SW480 (cell line): ENCODE data around the gene NPIPB5.
"Not testable (repeated sequence)": the region's sequence is repeated elsewhere in the genome, so short reads cannot be mapped to it uniquely, and the experiment has no call there.

Source experiments
- DNase-seq: peaks from one replicate; pipeline ENCODE4 v3.0.0-alpha.2; 2016; ENCODE audit warnings: low spot score

NPIPB5 gene

GRCh38 chr16:22510591-22510990 lies at the start of gene NPIPB5:
Gene NPIPB5 (plus strand): TSS chr16:22510891. CDS start chr16:22513802, 2,911 bp downstream.
- not testable (repeated sequence) for DNase-seq

DNA sequence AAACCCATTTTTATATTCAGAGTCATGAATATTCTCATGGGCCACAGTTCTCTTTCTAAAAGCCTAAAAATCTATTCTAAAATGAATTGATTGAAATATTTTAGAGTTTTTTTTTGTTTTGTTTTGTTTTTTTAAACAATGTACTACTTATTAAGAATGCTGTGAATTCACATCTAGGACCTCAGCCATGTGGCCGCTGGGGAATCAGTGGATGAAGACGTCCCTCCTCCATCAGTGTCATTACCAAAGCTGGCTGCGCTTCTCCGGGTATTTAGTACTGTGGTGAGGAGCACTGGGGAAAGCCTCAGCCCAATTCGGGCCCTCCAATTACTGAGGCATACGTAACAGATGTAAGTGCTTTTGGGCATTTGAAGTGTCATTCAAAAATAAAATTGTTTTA lies 41.8 kb upstream of the NPIPB5 start:
- not testable (repeated sequence) for DNase-seq

DNA sequence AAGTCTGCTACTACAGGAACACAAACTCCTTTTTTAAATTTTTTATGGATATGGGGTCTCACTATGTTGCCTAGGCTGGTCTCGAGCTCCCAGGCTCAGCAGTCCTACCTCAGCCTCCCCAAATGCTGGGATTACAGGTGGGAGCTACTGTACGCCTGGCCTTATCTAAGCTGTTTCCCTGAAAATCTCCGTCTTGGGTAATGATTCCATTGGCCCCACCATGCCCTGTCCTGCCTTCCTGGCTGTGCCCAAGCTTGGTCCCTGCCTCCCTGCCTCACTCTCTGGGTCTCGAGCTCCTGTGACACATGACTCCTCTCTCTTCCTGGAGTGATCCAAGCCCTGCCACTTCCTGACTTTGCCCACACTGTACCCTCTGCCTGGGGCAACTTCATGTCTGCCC lies 27.3 kb downstream of the NPIPB5 start:
- DNase-seq: not testable (repeated sequence)

DNA sequence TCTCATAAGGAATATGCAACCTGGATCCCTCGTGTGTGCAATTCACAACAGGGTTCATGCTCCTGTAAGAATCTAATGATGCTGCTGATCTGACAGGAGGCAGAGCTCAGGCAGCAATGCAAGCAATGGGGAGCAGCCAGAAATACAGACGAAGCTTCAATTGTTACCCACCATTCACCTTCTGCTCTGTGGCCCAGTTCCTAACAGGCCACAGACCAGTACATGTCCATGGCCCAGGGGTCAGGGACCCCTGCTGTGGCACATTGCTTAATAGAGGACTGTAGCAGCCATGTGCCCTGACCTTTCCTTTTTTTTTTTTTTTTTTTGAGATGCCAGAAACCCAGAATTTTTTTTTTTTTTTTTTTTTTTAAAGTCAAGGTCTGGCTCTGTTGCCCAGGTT lies 34.1 kb downstream of the NPIPB5 start:
- DNase-seq: not testable (repeated sequence)

DNA sequence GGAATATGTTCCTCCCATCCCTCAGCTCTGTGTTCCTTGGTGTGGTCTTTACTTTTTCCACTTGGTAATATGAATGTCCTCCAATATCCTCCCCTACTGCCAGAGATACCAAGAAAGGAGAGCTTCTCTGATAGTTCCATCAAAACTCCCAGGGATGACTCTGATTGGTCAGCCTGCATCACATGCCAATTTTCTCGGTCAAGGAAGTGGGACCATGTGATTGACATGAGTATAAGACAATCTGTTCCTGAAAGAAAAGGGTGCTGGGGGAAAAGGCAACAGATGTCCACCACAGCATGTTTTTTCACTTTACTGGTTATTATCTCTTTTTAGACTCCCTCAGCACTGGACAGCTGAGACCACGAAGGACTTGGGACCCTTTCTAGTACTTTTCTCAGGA lies 35.9 kb downstream of the NPIPB5 start:
- DNase-seq: not testable (repeated sequence)

- DNase-seq: not testable (repeated sequence)
Measured at GRCh38 chr16:22547170-22547765, 36.6 kb downstream of the NPIPB5 start.

DNA sequence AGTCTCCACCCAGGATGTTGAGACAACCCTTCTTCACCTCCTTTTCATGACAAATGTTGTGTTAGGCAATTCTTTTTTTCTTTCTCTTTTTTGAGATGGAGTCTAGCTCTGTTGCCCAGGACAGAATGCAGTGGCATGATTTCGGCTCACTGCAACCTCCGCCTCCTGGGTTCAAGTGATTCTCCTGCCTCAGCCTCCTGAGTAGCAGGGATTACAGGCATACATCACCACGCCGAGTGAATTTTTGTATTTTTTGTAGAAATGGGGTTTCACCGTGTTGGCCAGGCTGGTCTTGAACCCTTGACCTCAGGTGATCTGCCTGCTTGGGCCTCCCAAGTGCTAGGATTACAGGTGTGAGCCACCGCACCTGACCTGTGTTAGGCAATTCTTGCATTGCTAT lies 39.2 kb downstream of the NPIPB5 start:
- not testable (repeated sequence) for DNase-seq

GRCh38 chr16:22551143-22551542 lies 40.5 kb downstream of the NPIPB5 start:
- not testable (repeated sequence) for DNase-seq

DNA sequence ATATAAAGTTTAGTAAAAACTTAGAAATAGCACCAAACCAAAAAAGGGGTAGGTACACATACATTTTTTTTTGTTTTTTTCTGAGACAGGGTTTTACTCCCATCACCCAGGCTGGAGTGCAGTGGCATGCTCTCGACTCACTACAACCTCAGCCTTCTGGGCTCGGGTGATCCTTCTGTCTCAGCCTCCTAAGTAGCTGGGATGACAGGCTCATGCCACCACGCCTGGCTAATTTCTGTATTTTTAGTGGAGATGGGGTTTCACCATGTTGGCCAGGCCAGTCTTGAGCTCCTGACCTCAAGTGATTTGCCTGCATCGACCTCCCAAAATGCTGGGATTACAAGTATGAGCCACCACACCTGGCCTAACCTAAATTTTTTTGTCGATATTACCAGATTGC lies 41.0 kb downstream of the NPIPB5 start:
- DNase-seq: not testable (repeated sequence)

- not testable (repeated sequence) for DNase-seq
Measured at GRCh38 chr16:22556759-22557158, 46.1 kb downstream of the NPIPB5 start.
